Measurements from ENCODE around the gene KCNQ5. TPM values are rescaled to one million over a fixed set of nuclear protein-coding genes. Genes with fewer than 3 reads are reported as not detected.

The KCNQ5 gene
- total RNA-seq: under 0.01 TPM in 1 of 2 replicates, not detected in the other

GRCh38 chr6:72621291-72622093 is at the start of gene KCNQ5:
Gene KCNQ5, plus strand, starts transcription at chr6:72622064.

GRCh38 chr6:73225396-73225795 is 603.5 kb downstream of the KCNQ5 start, which contains the start of gene KHDC1L:
Gene KHDC1L, minus strand, starts transcription at chr6:73225496. Its CDS starts 88 bp downstream, at chr6:73225408.

